H1 (cell line): ENCODE data around the gene SPOCK1. TPM values are rescaled to one million over a fixed set of nuclear protein-coding genes. Genes with fewer than 3 reads are reported as not detected.

Source experiments
- CTCF ChIA-PET: fragments of 300-600 bp; sonication (Branson Sonifier 250); formaldehyde crosslinking; loops from one replicate; lab custom pipeline; 2021; ENCODE audit not compliant: partially characterized antibody; lab: Charles Lee
- POLR2A ChIA-PET: fragments of 300-600 bp; sonication (Branson Sonifier 250); formaldehyde crosslinking; loops from one replicate; lab custom pipeline; 2021; ENCODE audit warnings: inconsistent platforms; ENCODE audit not compliant: partially characterized antibody; lab: Charles Lee
- DNase-seq, 2 experiments: peaks; one replicate each; pipeline versions ENCODE4 v3.0.0 to v3.0.0-alpha.2; 2010 to 2022; ENCODE audit warnings: low spot score in 2 of 2, low read depth in 1 of 2, mixed read lengths in 1 of 2
- FAIRE-seq: peaks from 2 replicates; lab custom pipeline; 2011; peaks lifted over from hg19 to GRCh38; lab: Jason Lieb, UNC
- H2AFZ ChIP-seq: 2 replicates; pipeline ENCODE4 v1.8.1; 2012; ENCODE audit warnings: low read length, inconsistent platforms
- H2AK5ac ChIP-seq: 2 replicates; pipeline ENCODE4 v1.6.1; 2013; ENCODE audit warnings: low read depth, low read length
- H2BK120ac ChIP-seq: replicated peaks from 2 replicates; pipeline ENCODE3; 2013; ENCODE audit warnings: low read depth, low read length, inconsistent platforms
- H2BK12ac ChIP-seq: 2 replicates; pipeline ENCODE4 v1.6.1; 2013; ENCODE audit warnings: low read depth, low read length
- H2BK15ac ChIP-seq: 2 replicates; pipeline ENCODE4 v1.6.1; 2013; ENCODE audit warnings: low read length
- H2BK20ac ChIP-seq: 2 replicates; pipeline ENCODE4 v1.6.1; 2013; ENCODE audit warnings: low read length
- H2BK5ac ChIP-seq: 2 replicates; pipeline ENCODE4 v1.6.1; 2013; ENCODE audit warnings: low read depth, low read length
- H3K14ac ChIP-seq: 2 replicates; pipeline ENCODE4 v1.6.1; 2013; ENCODE audit warnings: inconsistent platforms; ENCODE audit not compliant: insufficient read length
- H3K18ac ChIP-seq: 2 replicates; pipeline ENCODE4 v1.6.1; 2013; ENCODE audit warnings: low read length; ENCODE audit errors: extremely low read depth
- H3K23ac ChIP-seq: 2 replicates; pipeline ENCODE4 v1.6.1; 2013; ENCODE audit warnings: inconsistent platforms; ENCODE audit not compliant: insufficient read length
- H3K23me2 ChIP-seq: 2 replicates; pipeline ENCODE4 v1.6.1; 2013; ENCODE audit warnings: low read depth, low read length
- H3K27ac ChIP-seq: 2 replicates; pipeline ENCODE4 v1.6.1; 2011; ENCODE audit warnings: low read depth, low read length, inconsistent platforms
- H3K27me3 ChIP-seq, 4 experiments: replicated peaks in 1 of 4; 1 replicate in 1 of 4; 2 replicates in 3 of 4; pipeline versions ENCODE4 v1.6.1 to v1.8.1; 2011 to 2013; ENCODE audit warnings: low read length in 3 of 4, mild to moderate bottlenecking in 3 of 4, inconsistent platforms in 2 of 4, mixed read lengths in 2 of 4, moderate library complexity in 1 of 4; ENCODE audit not compliant: control insufficient read depth in 3 of 4, insufficient read depth in 3 of 4; ENCODE audit errors: extremely low read depth in 1 of 4
- H3K36me3 ChIP-seq, 4 experiments: 2 replicates each; pipeline versions ENCODE4 v1.6.1 to v1.8.1; 2011 to 2013; ENCODE audit warnings: mild to moderate bottlenecking in 4 of 4, low read length in 3 of 4, moderate library complexity in 2 of 4, control low read depth in 1 of 4, inconsistent platforms in 1 of 4; ENCODE audit not compliant: insufficient read depth in 4 of 4, control insufficient read depth in 2 of 4
- H3K4ac ChIP-seq: replicated peaks from 2 replicates; pipeline ENCODE3; 2013; ENCODE audit warnings: low read length, low read depth, mixed read lengths, inconsistent platforms; ENCODE audit not compliant: insufficient read length
- H3K4me1 ChIP-seq, 4 experiments: replicated peaks in 1 of 4; 1 replicate in 1 of 4; 2 replicates in 3 of 4; pipeline versions ENCODE4 v1.6.1 to v1.8.1; 2011 to 2013; ENCODE audit warnings: low read length in 3 of 4, inconsistent platforms in 2 of 4, mixed read lengths in 1 of 4; ENCODE audit not compliant: insufficient read depth in 4 of 4, control insufficient read depth in 3 of 4
- H3K4me2 ChIP-seq, 2 experiments: 2 replicates each; pipeline versions ENCODE4 v1.6.1 to v1.8.1; 2011 to 2013; ENCODE audit warnings: low read depth in 2 of 2, low read length in 2 of 2, control low read depth in 1 of 2, inconsistent platforms in 1 of 2, mild to moderate bottlenecking in 1 of 2; ENCODE audit not compliant: insufficient read depth in 1 of 2
- H3K4me3 ChIP-seq, 4 experiments: fragments of 200-600, 300-600 bp in 1 of 4; sonication (generic), shearing (Covaris generic), sonication (Bioruptor Twin) in 1 of 4; 2 replicates each; pipeline versions ENCODE4 v1.5.1 to v1.8.1; 2011 to 2016; ENCODE audit warnings: low read length in 4 of 4, low read depth in 3 of 4, control low read depth in 2 of 4, inconsistent platforms in 2 of 4, mild to moderate bottlenecking in 2 of 4, mixed read lengths in 1 of 4, moderate library complexity in 1 of 4; ENCODE audit not compliant: insufficient read depth in 2 of 4; ENCODE audit errors: extremely low read depth in 1 of 4
- H3K56ac ChIP-seq: replicated peaks from 2 replicates; pipeline ENCODE3; 2013; ENCODE audit warnings: low read depth, mild to moderate bottlenecking, mixed read lengths, low read length, inconsistent platforms; ENCODE audit not compliant: insufficient read length
- H3K79me1 ChIP-seq: 2 replicates; pipeline ENCODE4 v1.6.1; 2013; ENCODE audit warnings: low read depth, low read length, control low read depth
- H3K79me2 ChIP-seq, 2 experiments: 2 replicates each; pipeline versions ENCODE4 v1.6.1 to v1.8.1; 2012 to 2013; ENCODE audit warnings: low read length in 2 of 2, mild to moderate bottlenecking in 2 of 2, inconsistent platforms in 1 of 2; ENCODE audit not compliant: insufficient read depth in 2 of 2, control insufficient read depth in 1 of 2
- H3K9ac ChIP-seq, 4 experiments: replicated peaks in 1 of 4; 1 replicate in 1 of 4; 2 replicates in 3 of 4; pipeline versions ENCODE4 v1.6.1 to v1.8.1; 2011 to 2013; ENCODE audit warnings: low read depth in 3 of 4, low read length in 3 of 4, control low read depth in 2 of 4, mild to moderate bottlenecking in 2 of 4, moderate library complexity in 2 of 4, inconsistent platforms in 1 of 4; ENCODE audit errors: extremely low read depth in 1 of 4
- H3K9me3 ChIP-seq, 2 experiments: 2 replicates each; pipeline versions ENCODE4 v1.6.1 to v1.8.1; 2012 to 2013; ENCODE audit warnings: mild to moderate bottlenecking in 2 of 2, moderate library complexity in 2 of 2, control low read depth in 1 of 2, inconsistent platforms in 1 of 2, low read depth in 1 of 2, low read length in 1 of 2, mixed read lengths in 1 of 2; ENCODE audit not compliant: insufficient read depth in 2 of 2
- H4K20me1 ChIP-seq, 2 experiments: replicated peaks in 1 of 2; 2 replicates each; pipeline versions ENCODE3 to v1.8.1; 2011 to 2013; ENCODE audit warnings: inconsistent platforms in 2 of 2, low read length in 2 of 2, mild to moderate bottlenecking in 1 of 2; ENCODE audit not compliant: insufficient read depth in 2 of 2, control insufficient read depth in 1 of 2
- H4K5ac ChIP-seq: 2 replicates; pipeline ENCODE4 v1.6.1; 2013; ENCODE audit warnings: low read length, low read depth, mixed read lengths, inconsistent platforms; ENCODE audit not compliant: insufficient read length
- H4K8ac ChIP-seq: 2 replicates; pipeline ENCODE4 v1.8.0; 2013; ENCODE audit warnings: mild to moderate bottlenecking, moderate library complexity, low read length, inconsistent platforms; ENCODE audit not compliant: insufficient read depth; ENCODE audit errors: extremely low read depth
- H4K91ac ChIP-seq: replicated peaks from 2 replicates; pipeline ENCODE3; 2013; ENCODE audit warnings: low read length, mixed read lengths, inconsistent platforms; ENCODE audit not compliant: insufficient read length
- BCL11A ChIP-seq, 2 experiments: IDR thresholded peaks; one replicate each; pipeline ENCODE4 v1.6.1; 2011; ENCODE audit warnings: low read depth in 2 of 2, low read length in 2 of 2, mild to moderate bottlenecking in 2 of 2
- CHD1 ChIP-seq: IDR thresholded peaks from 2 replicates; pipeline ENCODE4 v1.6.1; 2012; ENCODE audit warnings: low read depth, low read length, improper control_type of control experiment
- CREB1 ChIP-seq: IDR thresholded peaks from 2 replicates; pipeline ENCODE4 v1.6.1; 2012; ENCODE audit warnings: inconsistent platforms
- CTBP2 ChIP-seq: IDR thresholded peaks from 2 replicates; pipeline ENCODE4 v1.7.0; 2011; ENCODE audit warnings: borderline replicate concordance, mild to moderate bottlenecking, moderate library complexity, mixed read lengths, low read length; ENCODE audit not compliant: insufficient read depth, insufficient read length
- EGR1 ChIP-seq: IDR thresholded peaks from 2 replicates; pipeline ENCODE4 v1.6.1; 2011; ENCODE audit warnings: low read depth, low read length, borderline replicate concordance
- JUN ChIP-seq: IDR thresholded peaks from 2 replicates; pipeline ENCODE4 v1.6.1; 2011; ENCODE audit warnings: low read depth, mild to moderate bottlenecking, improper control_type of control experiment, low read length
- JUND ChIP-seq: IDR thresholded peaks from 2 replicates; pipeline ENCODE4 v1.6.1; 2011; ENCODE audit warnings: mild to moderate bottlenecking, improper control_type of control experiment, low read length
- POU5F1 ChIP-seq: IDR thresholded peaks from 2 replicates; pipeline ENCODE4 v1.6.1; 2011; ENCODE audit warnings: low read depth, mild to moderate bottlenecking, low read length, moderate library complexity
- RXRA ChIP-seq: IDR thresholded peaks from 2 replicates; pipeline ENCODE4 v1.6.1; 2011; ENCODE audit warnings: low read depth, mild to moderate bottlenecking, low read length, moderate library complexity; ENCODE audit not compliant: insufficient read depth
- SIX5 ChIP-seq: IDR thresholded peaks from 2 replicates; pipeline ENCODE4 v1.6.1; 2011; ENCODE audit warnings: mild to moderate bottlenecking, low read depth, low read length
- SP4 ChIP-seq: IDR thresholded peaks from 2 replicates; pipeline ENCODE4 v1.6.1; 2012; ENCODE audit warnings: low read length, inconsistent platforms
- ZNF274 ChIP-seq: IDR thresholded peaks from 2 replicates; pipeline ENCODE4 v1.7.0; 2012; ENCODE audit warnings: low read length, borderline replicate concordance; ENCODE audit errors: extremely low read depth
- whole genome bisulfite sequencing, 2 experiments: shearing (Covaris generic) in 1 of 2; methylation state at CpG; one replicate each; pipeline versions ENCODE4 v1.1.6 to v1.1.7; 2013 to 2015; ENCODE audit warnings: low lambda C conversion rate in 2 of 2, mixed read lengths in 2 of 2, inconsistent platforms in 1 of 2, low coverage in 1 of 2, missing lambda C conversion rate in 1 of 2; ENCODE audit not compliant: insufficient replicate concordance in 2 of 2, insufficient coverage in 1 of 2, insufficient read length in 1 of 2; ENCODE audit errors: extremely low coverage in 1 of 2, missing lambda C conversion rate in 1 of 2; 5-methylcytosine and 5-hydroxymethylcytosine counted together
- polyA plus RNA-seq, 7 experiments: library from polyadenylated mRNA; depleted of rRNA in 3 of 7; stranded (reverse) in 5 of 7; unstranded in 2 of 7; fragments of >200 nt in 5 of 7; fragments of 200-250 nt in 2 of 7; gene quantifications; 1 replicate in 5 of 7; 2 replicates in 1 of 7; 4 replicates in 1 of 7; pipeline versions ENCODE4 v1.2.1 to v1.2.3, GENCODE V29; 2011 to 2013; ENCODE audit warnings: missing spikeins in 2 of 7, mixed read lengths in 2 of 7
- total RNA-seq: library from RNA; stranded (reverse); fragmentation: NEBNext Ultra II Directional; extraction: Animal tissue kit (Norgen Biotek cat#: 25700); gene quantifications from 2 replicates; pipeline ENCODE4 v1.2.1, GENCODE V29; 2021

The SPOCK1 gene
- total and polyA plus RNA-seq, 2 of the 8 experiments (the other 6 are each of a cell fraction or from before 2014, with no cell fraction given), result 6.9 to 18.1 TPM

- CTCF ChIA-PET, result interaction anchor here (0.9 kb wide), 1 partner anchor 81 kb away, joined by 3 read pairs; no protein-coding TSS in a partner anchor
- no peaks in the 10 kb centered on the region for H3K9me3 ChIP-seq
- no peak for DNase-seq
- H4K8ac ChIP-seq, result no peak overlapping the region
- H3K23ac ChIP-seq, result no peak overlapping the region
- no peaks in the 10 kb centered on the region for H3K79me2 ChIP-seq
- H3K14ac ChIP-seq, result no peak overlapping the region
- POLR2A ChIA-PET, result no interaction called here
- TF ChIP-seq ZNF274 (no peak), JUN (no peak), CREB1 (no peak), RXRA (no peak), SIX5 (no peak), POU5F1 (no peak), CTBP2 (no peak), SP4 (no peak), EGR1 (no peak), CHD1 (no peak), JUND (no peak), BCL11A (IDR thresholded peaks at IDR 0.05; ENCODE audit: low read depth in 2 of 2, low read length in 2 of 2) (no peak)
- H3K4ac ChIP-seq, result no peak overlapping the region
- H2BK120ac ChIP-seq, result no peak overlapping the region
- no peak overlapping the region for H4K5ac ChIP-seq
- H3K56ac ChIP-seq, result no peak overlapping the region
- no peak overlapping the region for H3K4me2 ChIP-seq
- H2BK20ac ChIP-seq, result no peak overlapping the region
- H2AK5ac ChIP-seq, result no peak overlapping the region
- H2AFZ ChIP-seq, result no peak overlapping the region
- no peak overlapping the region for H3K9ac ChIP-seq
- H3K4me1 ChIP-seq, result no peaks in the 10 kb centered on the region
- no peak for FAIRE-seq
- no peaks in the 10 kb centered on the region for H3K27me3 ChIP-seq
- no peaks in the 10 kb centered on the region for H3K23me2 ChIP-seq
- H3K18ac ChIP-seq, result no peak overlapping the region
- H2BK15ac ChIP-seq, result no peak overlapping the region
- H3K79me1 ChIP-seq, result no peaks in the 10 kb centered on the region; the same call in 1 of the 2 replicates
- WGBS, 2 experiments, result 90% methylated on average over 6 of the region's 6 CpGs; no CpG with 5 or more reads in 1 of the 2 experiments
- H3K27ac ChIP-seq, result no peak overlapping the region
- H4K91ac ChIP-seq, result no peak overlapping the region
- no peaks in the 10 kb centered on the region for H3K36me3 ChIP-seq
- H4K20me1 ChIP-seq, result no peaks in the 10 kb centered on the region
- H2BK5ac ChIP-seq, result no peak overlapping the region
- H3K4me3 ChIP-seq, result no peak overlapping the region
- no peak overlapping the region for H2BK12ac ChIP-seq
Observed at GRCh38 chr5:137119321-137119720, 379.8 kb downstream of the SPOCK1 start.
